Measurements from ENCODE around the gene CCN5.
"Not testable (repeated sequence)": the region's sequence is repeated elsewhere in the genome, so short reads cannot be mapped to it uniquely, and the experiment has no call there.

Gene CCN5

GRCh38 chr20:44695295-44695673 is 19.9 kb upstream of the CCN5 start:
- no peak for DNase-seq (ENCODE audit: low read depth)

- peak; percentile 78 for DNase-seq (ENCODE audit: low read depth)
These were observed 19.4 kb upstream of the CCN5 start for GRCh38 chr20:44695674-44696300.

- no peak for DNase-seq (ENCODE audit: low read depth)
These were observed 18.9 kb upstream of the CCN5 start for GRCh38 chr20:44696315-44696714.

GRCh38 chr20:44697041-44697440 is 18.1 kb upstream of the CCN5 start:
- not testable (repeated sequence) for DNase-seq (ENCODE audit: low read depth)

GRCh38 chr20:44698351-44698750 is 16.8 kb upstream of the CCN5 start:
- DNase-seq (ENCODE audit: low read depth) = no peak

GRCh38 chr20:44700306-44700705 is 14.9 kb upstream of the CCN5 start:
- no peak for DNase-seq (ENCODE audit: low read depth)

- DNase-seq (ENCODE audit: low read depth) = peak; percentile 45
These were observed 13.9 kb upstream of the CCN5 start for GRCh38 chr20:44701118-44701857.

- no peak for DNase-seq (ENCODE audit: low read depth)
These were observed 13.3 kb upstream of the CCN5 start for GRCh38 chr20:44701858-44702256.

- DNase-seq (ENCODE audit: low read depth) = peak; percentile 98
These were observed 12.4 kb upstream of the CCN5 start for GRCh38 chr20:44702776-44703175.

- DNase-seq (ENCODE audit: low read depth) = no peak
These were observed 11.8 kb upstream of the CCN5 start for GRCh38 chr20:44703183-44703925.

GRCh38 chr20:44703956-44704488 is 11.1 kb upstream of the CCN5 start:
- DNase-seq (ENCODE audit: low read depth) = no peak

- DNase-seq (ENCODE audit: low read depth) = peak; percentile 90
These were observed 10.6 kb upstream of the CCN5 start for GRCh38 chr20:44704551-44704971.

- DNase-seq (ENCODE audit: low read depth) = no peak
These were observed 9.6 kb upstream of the CCN5 start for GRCh38 chr20:44705364-44706094.

GRCh38 chr20:44706301-44707017 is 8.7 kb upstream of the CCN5 start:
- DNase-seq (ENCODE audit: low read depth) = peak; percentile 91

GRCh38 chr20:44707018-44707579 is 8.1 kb upstream of the CCN5 start:
- DNase-seq (ENCODE audit: low read depth) = no peak

GRCh38 chr20:44709380-44709779 is 5.8 kb upstream of the CCN5 start:
- DNase-seq (ENCODE audit: low read depth) = no peak

- no peak for DNase-seq (ENCODE audit: low read depth)
These were observed 5.4 kb upstream of the CCN5 start for GRCh38 chr20:44709797-44710196.

- no peak for DNase-seq (ENCODE audit: low read depth)
These were observed 3.9 kb upstream of the CCN5 start for GRCh38 chr20:44711237-44711636.

GRCh38 chr20:44714102-44714700 is 968 bp upstream of the CCN5 start:
- no peak for DNase-seq (ENCODE audit: low read depth)

GRCh38 chr20:44715499-44716308 is 535 bp downstream of the CCN5 start:
- no peak for DNase-seq (ENCODE audit: low read depth)
